HCT116 (cell line): ENCODE measurements around the gene DPM2. TPM values are rescaled to one million over a fixed set of nuclear protein-coding genes. Genes with fewer than 3 reads are reported as not detected.

ENCODE experiments used
- ATAC-seq: fragments of 200-7000 bp; cut with Tn5 transposase; 2 replicates; pipeline ENCODE4 v1.9.1; 2020; ENCODE audit warnings: mild to moderate bottlenecking, moderate library complexity
- BruUV-seq: library from RNA; stranded (reverse); fragments of 400-500 nt; replicated peaks from 2 replicates; lab custom pipeline; 2021; lab: Mats Ljungman, UMichigan
- CTCF ChIA-PET: fragments of 300-600 bp; sonication (Branson Sonifier 250); formaldehyde crosslinking; loops from one replicate; lab custom pipeline; 2021; ENCODE audit warnings: antibody characterized with exemption; lab: Charles Lee
- POLR2A ChIA-PET: fragments of 300-600, 350-600 bp; sonication (Branson Sonifier 250); formaldehyde crosslinking; loops from one replicate; lab custom pipeline; 2021; ENCODE audit warnings: antibody characterized with exemption; lab: Charles Lee
- RAD21 ChIA-PET, 2 experiments: fragments of 300-600 bp; sonication (Branson Sonifier 250); formaldehyde crosslinking; loops; one replicate each; lab custom pipeline; 2023; ENCODE audit warnings: low total read pairs in 2 of 2; ENCODE audit not compliant: uncharacterized antibody in 2 of 2, unreplicated experiment in 2 of 2, low non-redundant PET in 1 of 2; lab: Charles Lee
- DNase-seq: peaks from one replicate; pipeline ENCODE4 v3.0.0-alpha.2; 2010; ENCODE audit warnings: low read depth, low spot score
- H2AFZ ChIP-seq: fragments of 200-600 bp; shearing (Covaris generic), sonication (generic); 2 replicates; pipeline ENCODE4 v1.6.1; 2017; ENCODE audit warnings: low read depth, mixed run types, mixed read lengths, antibody characterized with exemption, low read length; ENCODE audit not compliant: poor library complexity, severe bottlenecking
- H3K27ac ChIP-seq: 2 replicates; pipeline ENCODE4 v1.5.1; 2012; ENCODE audit warnings: low read depth, low read length
- H3K27me3 ChIP-seq: fragments of 200-600 bp; sonication (generic); 2 replicates; pipeline ENCODE4 v1.6.1; 2016; ENCODE audit warnings: mixed run types, low read length, mixed read lengths; ENCODE audit not compliant: insufficient read depth
- H3K36me3 ChIP-seq, 2 experiments: fragments of 200-500 bp in 1 of 2; fragments of 200-600 bp in 1 of 2; sonication (Bioruptor generic) in 1 of 2; sonication (generic) in 1 of 2; 2 replicates each; pipeline versions ENCODE4 v1.5.1 to v1.6.1; 2014 to 2016; ENCODE audit warnings: low read length in 2 of 2, inconsistent platforms in 1 of 2, mixed read lengths in 1 of 2, mixed run types in 1 of 2; ENCODE audit not compliant: insufficient read depth in 2 of 2, control insufficient read depth in 1 of 2
- H3K4me1 ChIP-seq, 2 experiments: fragments of 200-600 bp in 1 of 2; sonication (generic) in 1 of 2; 2 replicates each; pipeline versions ENCODE4 v1.5.1 to v1.6.1; 2012 to 2017; ENCODE audit warnings: low read length in 2 of 2, inconsistent platforms in 1 of 2, mild to moderate bottlenecking in 1 of 2, mixed read lengths in 1 of 2, mixed run types in 1 of 2, moderate library complexity in 1 of 2; ENCODE audit not compliant: insufficient read depth in 2 of 2, control insufficient read depth in 1 of 2
- H3K4me2 ChIP-seq: fragments of 200-600 bp; sonication (generic); 2 replicates; pipeline ENCODE4 v1.6.1; 2017; ENCODE audit warnings: mixed run types, low read length, mixed read lengths
- H3K4me3 ChIP-seq, 2 experiments: fragments of 200-600 bp in 1 of 2; sonication (generic) in 1 of 2; replicated peaks in 1 of 2; 2 replicates each; pipeline ENCODE4 v1.5.1; 2011 to 2016; ENCODE audit warnings: low read length in 2 of 2, control low read depth in 1 of 2, low read depth in 1 of 2, mild to moderate bottlenecking in 1 of 2, mixed read lengths in 1 of 2, mixed run types in 1 of 2
- H3K79me2 ChIP-seq: fragments of 200-600 bp; sonication (generic); 2 replicates; pipeline ENCODE4 v1.6.1; 2017; ENCODE audit warnings: mild to moderate bottlenecking, mixed run types, low read length, moderate library complexity, mixed read lengths; ENCODE audit not compliant: insufficient read depth
- H3K9ac ChIP-seq: fragments of 200-600 bp; sonication (generic); 2 replicates; pipeline ENCODE4 v1.6.1; 2016; ENCODE audit warnings: low read length, mixed read lengths
- H3K9me2 ChIP-seq: fragments of 200-600 bp; sonication (generic), shearing (Covaris generic); 2 replicates; pipeline ENCODE4 v1.6.1; 2017; ENCODE audit warnings: mixed run types, mild to moderate bottlenecking, moderate library complexity; ENCODE audit not compliant: insufficient read depth
- H3K9me3 ChIP-seq, 2 experiments: fragments of 200-500 bp in 1 of 2; fragments of 200-600 bp in 1 of 2; sonication (Bioruptor generic) in 1 of 2; sonication (generic) in 1 of 2; 2 replicates each; pipeline ENCODE4 v1.6.1; 2014 to 2017; ENCODE audit warnings: low read length in 2 of 2, mixed read lengths in 2 of 2, inconsistent platforms in 1 of 2, low read depth in 1 of 2, mild to moderate bottlenecking in 1 of 2, mixed run types in 1 of 2, moderate library complexity in 1 of 2; ENCODE audit not compliant: control insufficient read depth in 1 of 2, insufficient read depth in 1 of 2
- H4K20me1 ChIP-seq: fragments of 200-600 bp; sonication (generic), shearing (Covaris generic); 2 replicates; pipeline ENCODE4 v1.6.1; 2017; ENCODE audit warnings: mixed run types, mild to moderate bottlenecking, moderate library complexity; ENCODE audit not compliant: insufficient read depth
- ATF3 ChIP-seq: IDR thresholded peaks from 2 replicates; pipeline ENCODE4 v1.6.1; 2012
- CEBPB ChIP-seq: IDR thresholded peaks from 2 replicates; pipeline ENCODE4 v1.6.1; 2012; ENCODE audit warnings: low read depth
- EGR1 ChIP-seq: IDR thresholded peaks from 2 replicates; pipeline ENCODE4 v1.6.1; 2012; ENCODE audit warnings: low read depth
- ELF1 ChIP-seq: IDR thresholded peaks from 2 replicates; pipeline ENCODE4 v1.6.1; 2012; ENCODE audit warnings: low read depth, borderline replicate concordance
- EZH2 ChIP-seq: fragments of 200-600 bp; sonication (generic); IDR thresholded peaks from 2 replicates; pipeline ENCODE4 v1.6.1; 2017; ENCODE audit warnings: antibody characterized with exemption, mixed run types
- FOSL1 ChIP-seq: IDR thresholded peaks from 2 replicates; pipeline ENCODE4 v1.6.1; 2012; ENCODE audit warnings: low read depth
- JUND ChIP-seq: IDR thresholded peaks from 2 replicates; pipeline ENCODE4 v1.6.1; 2012
- POLR2AphosphoS5 ChIP-seq: IDR thresholded peaks from 2 replicates; pipeline ENCODE4 v1.6.1; 2011; ENCODE audit warnings: mild to moderate bottlenecking, low read depth, low read length, moderate library complexity
- RAD21 ChIP-seq: IDR thresholded peaks from 2 replicates; pipeline ENCODE4 v1.6.1; 2012; ENCODE audit warnings: low read depth, mild to moderate bottlenecking
- REST ChIP-seq: IDR thresholded peaks from 2 replicates; pipeline ENCODE4 v1.6.1; 2012; ENCODE audit warnings: low read depth
- SP1 ChIP-seq: IDR thresholded peaks from 2 replicates; pipeline ENCODE4 v1.6.1; 2012; ENCODE audit warnings: low read depth
- SRF ChIP-seq: IDR thresholded peaks from 2 replicates; pipeline ENCODE4 v1.6.1; 2012; ENCODE audit warnings: low read depth
- TCF7L2 ChIP-seq: IDR thresholded peaks from 2 replicates; pipeline ENCODE4 v1.7.0; 2011; ENCODE audit warnings: borderline replicate concordance, inconsistent platforms; ENCODE audit not compliant: insufficient read depth, insufficient read length; ENCODE audit errors: extremely low read depth
- ZBTB33 ChIP-seq: IDR thresholded peaks from 2 replicates; pipeline ENCODE4 v1.6.1; 2011; ENCODE audit warnings: mild to moderate bottlenecking, low read length, moderate library complexity; ENCODE audit not compliant: insufficient replicate concordance; ENCODE audit errors: extremely low read depth
- intact Hi-C: fragments of 100-400 bp; cut with micrococcal nuclease; formaldehyde crosslinking; loops from 2 replicates; pipeline ENCODE4 v1.10.0; 2022
- total RNA-seq: library from RNA; stranded (reverse); gene quantifications from one replicate; pipeline ENCODE4 v1.2.1, GENCODE V29; 2021; ENCODE audit not compliant: unreplicated experiment

Gene DPM2
- total RNA-seq, 1 experiment from 2014 or later: 54.6 TPM

- Histone ChIP-seq H3K27ac (peak overlapping the region; percentile 17; the same call in 1 of the 2 replicates), H3K4me1 (peaks cover 31 to 43% of the 10 kb centered on the region in 2 experiments), H2AFZ (no peak overlapping the region), H4K20me1 (no peaks in the 10 kb centered on the region), H3K4me2 (no peak overlapping the region), H3K9me3 (no peaks in the 10 kb centered on the region), H3K9ac (no peak overlapping the region), H3K36me3 (no peaks in the 10 kb centered on the region; a peak in 1 of 4 replicates), H3K27me3 (no peaks in the 10 kb centered on the region), H3K4me3 (no peak overlapping the region), H3K79me2 (peaks cover 23% of the 10 kb centered on the region), H3K9me2 (no peaks in the 10 kb centered on the region)
- POLR2A ChIA-PET: no interaction called here
- RAD21 ChIA-PET: no interaction called here
- BruUV-seq: no TSS peak
- no peak for DNase-seq
- no peak for ATAC-seq
- CTCF ChIA-PET: interaction anchor here (1.2 kb wide), 1 partner anchor 86 kb away, joined by 4 read pairs; no protein-coding TSS in a partner anchor
- intact Hi-C loops: no loop called here
- TF ChIP-seq EZH2: no peak
- no peak for TF ChIP-seq RAD21
- TF ChIP-seq FOSL1: no peak
- no peak for TF ChIP-seq CEBPB
These were observed 10.4 kb upstream of the DPM2 start for GRCh38 chr9:127947841-127948710.

- POLR2A ChIA-PET: no interaction called here
- H3K36me3 ChIP-seq: peaks cover 0 to 8% of the 10 kb centered on the region in 2 experiments; a peak in 2 of 4 replicates
- H3K27me3 ChIP-seq: no peaks in the 10 kb centered on the region
- no peaks in the 10 kb centered on the region for H3K9me2 ChIP-seq
- ATAC-seq: no peak
- CTCF ChIA-PET: interaction anchor here (0.6 kb wide), 1 partner anchor 151 kb away, joined by 3 read pairs; no protein-coding TSS in a partner anchor
- BruUV-seq: no TSS peak
- H3K4me1 ChIP-seq: peaks cover 20 to 37% of the 10 kb centered on the region in 2 experiments
- peaks cover 15% of the 10 kb centered on the region for H3K79me2 ChIP-seq
- intact Hi-C loops: no loop called here
- H3K4me2 ChIP-seq: no peak overlapping the region
- DNase-seq: no peak
- no peak overlapping the region for H3K9ac ChIP-seq
- H3K9me3 ChIP-seq: no peaks in the 10 kb centered on the region
- peak overlapping the region; percentile 33; the same call in 1 of the 2 replicates for H3K27ac ChIP-seq
- no peaks in the 10 kb centered on the region for H4K20me1 ChIP-seq
- H2AFZ ChIP-seq: no peak overlapping the region
- H3K4me3 ChIP-seq: no peak overlapping the region
- RAD21 ChIA-PET: no interaction called here
- TF ChIP-seq JUND: no peak
- no peak for TF ChIP-seq ELF1
- TF ChIP-seq CEBPB: no peak
- TF ChIP-seq SRF: no peak
- TF ChIP-seq EZH2: no peak
- TF ChIP-seq POLR2AphosphoS5: no peak
- no peak for TF ChIP-seq ZBTB33
- no peak for TF ChIP-seq EGR1
- no peak for TF ChIP-seq ATF3
- no peak for TF ChIP-seq REST
- TF ChIP-seq SP1: no peak
- no peak for TF ChIP-seq TCF7L2
These were observed 9.1 kb upstream of the DPM2 start for GRCh38 chr9:127946728-127947127.
